GM21367 (cell line): ENCODE results near the gene MSMO1.
"Not testable (repeated sequence)": the region's sequence is repeated elsewhere in the genome, so short reads cannot be mapped to it uniquely, and the experiment has no call there.

Source experiments
- ATAC-seq: cut with Tn5 transposase; IDR thresholded peaks from one replicate; pipeline ENCODE4 v1.9.1; 2021; ENCODE audit not compliant: unreplicated experiment

MSMO1 gene

GRCh38 chr4:165327211-165328100 lies at the start of gene MSMO1:
MSMO1 (plus strand) TSS chr4:165327669; CDS start chr4:165333371, 5,702 bp downstream.
- peak; percentile 98 for ATAC-seq

- not testable (repeated sequence) for ATAC-seq
Measured at GRCh38 chr4:165279531-165279930, 47.9 kb upstream of the MSMO1 start.

- ATAC-seq = not testable (repeated sequence)
Measured at GRCh38 chr4:165284697-165285096, 42.8 kb upstream of the MSMO1 start.

GRCh38 chr4:165286619-165287340 lies 40.7 kb upstream of the MSMO1 start:
- ATAC-seq = peak; percentile 84

- peak; percentile 44 for ATAC-seq
Measured at GRCh38 chr4:165288226-165288625, 39.2 kb upstream of the MSMO1 start.

- ATAC-seq = no peak
Measured at GRCh38 chr4:165288639-165289422, 38.6 kb upstream of the MSMO1 start.

- ATAC-seq = no peak
Measured at GRCh38 chr4:165289423-165289785, 38.1 kb upstream of the MSMO1 start.

- ATAC-seq = no peak
Measured at GRCh38 chr4:165293061-165293460, 34.4 kb upstream of the MSMO1 start.

- ATAC-seq = no peak
Measured at GRCh38 chr4:165293927-165294649, 33.4 kb upstream of the MSMO1 start.

GRCh38 chr4:165294907-165295306 lies 32.6 kb upstream of the MSMO1 start:
- ATAC-seq = peak; percentile 86

GRCh38 chr4:165297626-165298025 lies 29.8 kb upstream of the MSMO1 start:
- no peak for ATAC-seq

GRCh38 chr4:165299399-165300060 lies 27.9 kb upstream of the MSMO1 start:
- ATAC-seq = no peak

GRCh38 chr4:165301833-165302232 lies 25.6 kb upstream of the MSMO1 start:
- peak; percentile 91 for ATAC-seq

- ATAC-seq = no peak
Measured at GRCh38 chr4:165302658-165303057, 24.8 kb upstream of the MSMO1 start.

- no peak for ATAC-seq
Measured at GRCh38 chr4:165308166-165308565, 19.3 kb upstream of the MSMO1 start.

GRCh38 chr4:165308606-165309005 lies 18.9 kb upstream of the MSMO1 start:
- no peak for ATAC-seq

- ATAC-seq = no peak
Measured at GRCh38 chr4:165309456-165309855, 18.0 kb upstream of the MSMO1 start.

- ATAC-seq = no peak
Measured at GRCh38 chr4:165312506-165312905, 15.0 kb upstream of the MSMO1 start.

- no peak for ATAC-seq
Measured at GRCh38 chr4:165319030-165319429, 8.4 kb upstream of the MSMO1 start.

GRCh38 chr4:165319509-165319908 lies 8.0 kb upstream of the MSMO1 start:
- no peak for ATAC-seq
